A549 treated with GW870086 at 1 μM for 4 hours (cell line): ENCODE measurements around the gene TBX10. TPM values are rescaled to one million over a fixed set of nuclear protein-coding genes. Genes with fewer than 3 reads are reported as not detected.

Experiments
- total RNA-seq: library from RNA; stranded (reverse); fragments of 200-300 nt; extraction: Qiagen RNA extraction; gene quantifications from 5 replicates; pipeline ENCODE4 v1.2.3, GENCODE V29; 2022; ENCODE audit warnings: low read depth

The TBX10 gene
- not detected in 5 replicates for total RNA-seq

DNA sequence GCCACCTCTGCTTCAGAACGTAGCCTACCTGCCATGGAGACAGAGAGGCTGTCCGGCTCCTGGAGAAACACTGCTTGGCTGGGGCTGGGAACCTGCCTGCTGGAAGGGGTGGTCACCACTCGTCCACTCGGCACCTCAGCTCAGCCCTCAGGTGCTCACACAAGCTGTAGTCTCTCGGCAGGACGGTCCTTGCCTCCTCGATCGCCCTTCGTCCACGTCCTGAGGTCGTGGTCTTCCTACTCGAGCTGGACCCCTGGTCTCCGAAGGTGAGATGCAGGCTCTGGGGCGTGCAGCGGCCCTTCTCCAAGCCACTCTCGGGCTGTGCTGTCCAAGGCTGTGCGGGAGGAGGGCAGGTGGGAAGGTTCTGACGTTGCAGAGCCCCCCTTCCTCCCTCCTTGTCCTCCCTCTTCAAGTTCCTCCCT, at the start of gene TBX10:
Gene TBX10 (minus strand): TSS at position 326 of the 422 bp plus-strand sequence. CDS start 291 bp downstream, at position 35.

DNA sequence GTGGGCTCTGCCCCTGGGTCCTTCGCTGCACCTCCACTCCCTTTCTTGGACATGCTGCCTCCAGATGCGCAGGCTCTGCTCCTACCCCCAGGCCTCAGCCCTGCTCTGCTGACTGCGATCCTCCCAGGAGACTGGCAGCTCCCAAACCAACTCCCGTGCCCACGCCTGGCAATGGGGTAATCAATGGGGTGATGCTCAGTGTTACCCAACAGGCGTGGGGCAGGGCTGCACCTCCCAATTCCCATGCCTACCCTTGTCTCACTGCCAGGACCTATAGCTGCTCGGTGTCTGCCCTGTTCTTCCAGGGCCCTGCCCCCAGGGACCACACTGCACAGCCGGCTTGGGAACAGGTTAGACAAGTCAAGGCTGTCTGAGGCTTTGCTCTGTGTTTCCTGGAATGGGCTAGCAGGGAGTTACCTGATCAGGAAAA, 34.9 kb upstream of the TBX10 start, which contains the start of gene ALDH3B2:
Gene ALDH3B2 (minus strand): TSS at position 182 of the 430 bp plus-strand sequence. CDS start 7,688 bp downstream, outside the sequence.

GRCh38 chr11:67629386-67630227, 10.0 kb downstream of the TBX10 start, which contains the start of gene NUDT8:
NUDT8 (minus strand) TSS chr11:67629937; CDS start chr11:67629911, 26 bp downstream.

DNA sequence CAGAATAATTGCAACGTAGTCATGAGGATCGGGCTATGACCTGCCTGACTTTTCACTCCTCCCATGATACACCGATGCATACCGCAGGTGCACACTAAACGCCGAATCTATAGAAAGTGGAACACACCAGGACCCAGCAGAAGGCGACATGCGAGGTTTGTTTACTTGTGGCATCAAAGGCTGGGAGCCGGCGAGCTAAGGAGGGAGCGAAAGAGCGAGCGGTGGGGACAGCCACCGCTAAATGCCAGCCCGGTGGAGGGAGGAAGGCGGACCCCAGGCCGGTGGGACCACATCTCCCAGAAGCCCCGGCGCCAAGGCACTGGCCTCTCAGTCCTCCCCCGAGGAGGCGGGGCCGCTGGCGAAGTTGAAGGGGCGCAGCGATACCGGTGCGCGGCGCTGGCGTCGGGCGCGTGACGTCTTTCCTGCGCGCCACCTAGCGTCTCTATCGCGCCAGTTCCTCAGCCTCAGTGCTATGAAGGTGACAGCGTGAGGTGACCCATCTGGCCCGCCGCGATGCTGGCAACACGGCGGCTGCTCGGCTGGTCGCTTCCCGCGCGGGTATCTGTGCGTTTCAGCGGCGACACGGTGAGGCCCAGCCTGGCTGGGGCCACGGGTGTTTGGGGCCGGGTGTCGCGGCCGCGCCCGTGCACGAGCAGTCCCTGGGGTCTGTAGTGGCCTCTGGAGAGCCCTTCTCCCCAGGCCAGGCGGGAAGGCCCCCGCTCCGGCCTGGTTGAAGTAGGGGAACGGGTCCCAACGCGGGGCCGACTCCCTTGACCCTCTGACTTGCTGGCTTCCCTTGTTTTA, 32.9 kb downstream of the TBX10 start, which contains the start of gene NDUFV1:
Gene NDUFV1 (plus strand): TSS at position 445 of the 804 bp plus-strand sequence. CDS start 69 bp downstream, at position 514.

DNA sequence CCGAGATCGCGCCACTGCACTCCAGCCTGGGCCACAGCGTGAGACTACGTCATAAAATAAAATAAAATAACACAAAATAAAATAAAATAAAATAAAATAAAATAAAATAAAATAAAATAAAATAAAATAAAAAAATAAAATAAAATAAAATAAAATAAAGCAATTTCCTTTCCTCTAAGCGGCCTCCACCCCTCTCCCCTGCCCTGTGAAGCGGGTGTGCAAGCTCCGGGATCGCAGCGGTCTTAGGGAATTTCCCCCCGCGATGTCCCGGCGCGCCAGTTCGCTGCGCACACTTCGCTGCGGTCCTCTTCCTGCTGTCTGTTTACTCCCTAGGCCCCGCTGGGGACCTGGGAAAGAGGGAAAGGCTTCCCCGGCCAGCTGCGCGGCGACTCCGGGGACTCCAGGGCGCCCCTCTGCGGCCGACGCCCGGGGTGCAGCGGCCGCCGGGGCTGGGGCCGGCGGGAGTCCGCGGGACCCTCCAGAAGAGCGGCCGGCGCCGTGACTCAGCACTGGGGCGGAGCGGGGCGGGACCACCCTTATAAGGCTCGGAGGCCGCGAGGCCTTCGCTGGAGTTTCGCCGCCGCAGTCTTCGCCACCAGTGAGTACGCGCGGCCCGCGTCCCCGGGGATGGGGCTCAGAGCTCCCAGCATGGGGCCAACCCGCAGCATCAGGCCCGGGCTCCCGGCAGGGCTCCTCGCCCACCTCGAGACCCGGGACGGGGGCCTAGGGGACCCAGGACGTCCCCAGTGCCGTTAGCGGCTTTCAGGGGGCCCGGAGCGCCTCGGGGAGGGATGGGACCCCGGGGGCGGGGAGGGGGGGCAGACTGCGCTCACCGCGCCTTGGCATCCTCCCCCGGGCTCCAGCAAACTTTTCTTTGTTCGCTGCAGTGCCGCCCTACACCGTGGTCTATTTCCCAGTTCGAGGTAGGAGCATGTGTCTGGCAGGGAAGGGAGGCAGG, 56.0 kb downstream of the TBX10 start, which contains the start of gene GSTP1:
Gene GSTP1 (plus strand): TSS at position 566 of the 958 bp plus-strand sequence. CDS start 32 bp downstream, at position 598.

Other genes starting within 250 kb of the TBX10 start
- gene RAD9A, start 247.8 kb downstream of the TBX10 start, total RNA-seq = 23.3 to 34.3 TPM (median 31.1 TPM) in 5 replicates
- 267 to 305 TPM (median 288 TPM) in 5 replicates for gene PPP1CA, start 237.9 kb downstream of the TBX10 start, total RNA-seq
- 0.09 to 0.16 TPM in 2 of 5 replicates, not detected in the others for gene TBC1D10C, start 235.7 kb downstream of the TBX10 start, total RNA-seq
- gene CARNS1, start 224.1 kb downstream of the TBX10 start, total RNA-seq = 0.14 to 0.19 TPM (median 0.14 TPM) in 5 replicates
- gene RPS6KB2, start 211.3 kb downstream of the TBX10 start, total RNA-seq = 41.3 to 50.1 TPM (median 47.5 TPM) in 5 replicates
- 0.15 to 0.36 TPM (median 0.23 TPM) in 5 replicates for gene PTPRCAP, start 202.1 kb downstream of the TBX10 start, total RNA-seq
- 49.1 to 60.0 TPM (median 56.1 TPM) in 5 replicates for gene CORO1B, start 196.3 kb downstream of the TBX10 start, total RNA-seq
- gene GPR152, start 187.0 kb downstream of the TBX10 start, total RNA-seq = 0.08 TPM in 1 of 5 replicates, not detected in the others
- gene CABP4, start 184.4 kb downstream of the TBX10 start, total RNA-seq = not detected in 5 replicates
- gene TMEM134, start 170.5 kb downstream of the TBX10 start, total RNA-seq = 50.2 to 66.2 TPM (median 60.8 TPM) in 5 replicates
- 39.1 to 45.8 TPM (median 45.1 TPM) in 5 replicates for gene AIP, start 156.7 kb downstream of the TBX10 start, total RNA-seq
- 32.3 to 48.6 TPM (median 44.4 TPM) in 5 replicates for gene PITPNM1, start 134.4 kb downstream of the TBX10 start, total RNA-seq
- 61.9 to 88.0 TPM (median 79.3 TPM) in 5 replicates for gene CDK2AP2, start 131.6 kb downstream of the TBX10 start, total RNA-seq
- not detected in 5 replicates for gene CABP2, start 116.3 kb downstream of the TBX10 start, total RNA-seq
- 1,438 to 1,735 TPM (median 1,655 TPM) in 5 replicates for gene GSTP1, start 56.0 kb downstream of the TBX10 start, total RNA-seq
- 137 to 152 TPM (median 143 TPM) in 5 replicates for gene NDUFV1, start 32.8 kb downstream of the TBX10 start, total RNA-seq
- gene NUDT8, start 9.8 kb downstream of the TBX10 start, total RNA-seq = 7.0 to 17.2 TPM (median 12.8 TPM) in 5 replicates
- 0.77 to 1.8 TPM (median 1.4 TPM) in 5 replicates for gene ACY3, start 11.0 kb upstream of the TBX10 start, total RNA-seq
- gene ALDH3B2, start 34.9 kb upstream of the TBX10 start, total RNA-seq = not detected in 5 replicates